ENCODE measurements around the gene ATP5F1E.

The ATP5F1E gene

DNA sequence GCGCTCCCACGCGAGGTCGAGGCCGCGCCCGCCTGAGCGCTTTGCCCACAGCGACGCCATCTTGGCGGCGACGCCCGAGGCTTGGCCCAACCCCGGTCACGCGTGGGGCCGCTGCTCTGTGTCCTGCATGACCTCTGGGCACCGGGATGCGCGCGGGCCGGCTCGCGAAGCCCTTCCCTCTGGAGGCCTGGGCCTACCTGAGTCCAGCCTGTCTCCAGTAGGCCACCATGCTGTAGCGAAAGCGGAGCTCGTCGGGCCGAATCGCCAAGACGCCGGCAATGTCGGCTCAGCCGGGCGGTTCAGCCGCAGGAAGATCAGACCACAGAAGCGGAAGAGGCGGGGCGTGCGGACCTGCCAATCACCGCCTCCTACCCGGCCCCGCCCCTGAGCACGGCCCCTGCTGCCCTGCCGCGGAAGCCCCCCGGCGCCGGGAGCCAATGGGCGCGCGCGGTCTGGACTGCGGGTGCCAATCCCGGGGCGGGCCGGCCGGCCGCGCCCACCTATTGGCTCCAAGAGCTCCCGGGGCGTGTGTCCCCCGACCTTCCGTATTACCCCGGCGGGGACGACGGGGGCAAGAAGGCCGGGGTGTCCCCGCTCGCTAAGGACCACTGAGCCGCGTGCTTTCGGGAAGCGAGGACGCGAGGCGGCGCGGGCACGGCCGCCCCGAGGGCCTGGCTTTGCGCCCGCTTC is at the start of gene ATP5F1E:
TSS of gene ATP5F1E (minus strand) at position 313 of the 690 bp plus-strand sequence. CDS start at position 229, 84 bp downstream.
- DNase-seq (ENCODE audit: low read depth, low spot score): peak; percentile 93

GRCh38 chr20:59081036-59081435 is 48.9 kb upstream of the ATP5F1E start:
- no peak for DNase-seq (ENCODE audit: low read depth, low spot score)

DNA sequence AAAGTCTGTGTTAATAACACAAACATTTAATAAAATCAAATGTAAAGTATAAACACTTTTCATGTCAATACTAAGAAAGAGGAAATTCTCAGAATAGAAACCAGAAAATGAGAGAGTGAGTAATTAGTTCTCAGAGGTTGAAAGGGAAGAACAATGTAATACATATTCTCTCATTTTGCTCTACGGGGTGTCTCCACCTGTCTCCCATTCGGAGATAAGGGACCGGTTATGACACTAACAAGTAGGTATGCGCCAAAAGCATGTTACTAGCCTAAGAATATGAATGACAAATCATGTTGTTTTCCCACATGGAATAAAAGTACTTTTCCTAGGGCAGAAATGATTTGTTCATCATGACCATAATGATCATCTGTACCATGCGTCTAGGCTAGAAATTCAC is 46.1 kb upstream of the ATP5F1E start:
- no peak for DNase-seq (ENCODE audit: low read depth, low spot score)

GRCh38 chr20:59077705-59078104 is 45.6 kb upstream of the ATP5F1E start:
- DNase-seq (ENCODE audit: low read depth, low spot score): no peak

- no peak for DNase-seq (ENCODE audit: low read depth, low spot score)
These were observed 43.9 kb upstream of the ATP5F1E start for GRCh38 chr20:59075934-59076508.

DNA sequence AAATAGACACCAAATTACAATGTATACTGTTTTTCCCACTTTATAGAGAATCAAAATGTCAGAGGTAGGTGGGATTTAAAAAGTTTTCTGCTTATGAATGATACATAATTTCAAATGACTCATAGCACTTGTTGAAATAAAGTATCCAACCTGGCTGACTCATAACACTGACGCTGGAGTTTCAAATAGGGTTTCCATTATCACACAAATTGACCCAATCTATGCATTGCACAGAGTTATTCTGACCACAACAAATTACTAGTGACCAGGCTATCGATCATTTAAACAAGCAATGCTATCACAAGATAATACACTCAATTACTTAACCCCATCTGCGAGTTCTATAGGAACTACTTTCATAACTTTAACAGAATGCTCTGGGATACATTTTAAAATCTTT is 42.3 kb upstream of the ATP5F1E start:
- DNase-seq (ENCODE audit: low read depth, low spot score): no peak

- no peak for DNase-seq (ENCODE audit: low read depth, low spot score)
These were observed 41.4 kb upstream of the ATP5F1E start for GRCh38 chr20:59073582-59073981.

DNA sequence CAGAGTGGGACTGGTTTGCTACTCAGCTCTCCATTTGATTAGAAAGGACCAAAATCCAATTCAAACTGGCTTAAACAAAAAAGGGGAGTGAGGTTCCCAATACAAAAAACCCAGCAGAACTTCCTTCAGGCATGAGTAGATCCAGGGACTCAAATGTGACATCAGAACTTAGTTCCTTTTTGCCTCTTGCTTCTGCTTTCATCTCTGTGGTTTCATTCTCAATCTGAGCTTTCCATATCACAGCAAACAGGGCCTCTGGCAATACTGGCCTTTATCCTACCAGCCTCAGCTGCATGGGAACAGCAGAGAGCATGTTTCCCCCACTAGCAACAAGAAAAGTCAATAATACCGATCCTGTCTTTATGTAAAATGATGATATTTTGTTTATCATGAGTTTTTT is 39.1 kb upstream of the ATP5F1E start:
- DNase-seq (ENCODE audit: low read depth, low spot score): no peak

- no peak for DNase-seq (ENCODE audit: low read depth, low spot score)
These were observed 36.9 kb upstream of the ATP5F1E start for GRCh38 chr20:59069026-59069425.

GRCh38 chr20:59068534-59068933 is 36.4 kb upstream of the ATP5F1E start:
- DNase-seq (ENCODE audit: low read depth, low spot score): no peak

GRCh38 chr20:59064214-59064722 is 32.1 kb upstream of the ATP5F1E start:
- no peak for DNase-seq (ENCODE audit: low read depth, low spot score)

DNA sequence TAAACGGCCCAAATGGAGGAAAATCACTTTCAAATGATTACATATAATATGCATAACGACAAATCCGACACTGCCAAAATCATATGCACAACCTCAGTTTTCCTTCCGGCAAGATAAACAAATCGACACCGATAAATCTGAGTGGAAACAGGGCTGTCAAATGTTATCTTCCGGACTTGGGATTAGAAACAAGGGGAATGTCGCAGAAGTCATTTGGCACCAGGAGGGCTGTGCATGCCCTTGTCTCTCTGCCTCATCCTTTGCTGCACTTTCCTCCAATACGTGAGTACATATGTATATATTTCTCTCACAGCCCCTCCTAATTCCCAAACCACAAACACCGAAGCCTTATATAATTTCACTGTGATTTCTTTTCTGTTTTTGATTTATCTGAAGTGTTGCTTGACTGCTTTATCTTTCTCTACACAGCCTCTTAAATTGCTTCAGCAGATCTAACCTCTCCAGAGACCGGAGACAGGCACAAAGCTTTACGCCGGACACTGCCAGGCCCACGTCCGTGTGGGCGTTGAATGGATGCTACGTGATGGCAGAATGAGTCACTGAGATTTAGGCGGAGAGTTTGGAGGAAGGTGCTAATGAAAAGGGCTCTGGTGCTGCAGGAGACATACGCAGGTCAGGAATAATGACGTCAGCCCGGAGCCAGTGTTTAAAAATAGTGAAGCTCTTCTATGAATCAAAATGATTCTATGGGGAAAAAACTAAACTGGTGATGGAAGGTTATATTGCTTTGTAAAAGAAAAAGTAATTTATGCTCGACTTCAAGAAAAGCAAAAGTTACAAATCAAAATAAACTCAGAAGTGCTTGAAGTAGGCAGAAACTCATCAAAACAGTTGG is 31.5 kb upstream of the ATP5F1E start:
- no peak for DNase-seq (ENCODE audit: low read depth, low spot score)

DNA sequence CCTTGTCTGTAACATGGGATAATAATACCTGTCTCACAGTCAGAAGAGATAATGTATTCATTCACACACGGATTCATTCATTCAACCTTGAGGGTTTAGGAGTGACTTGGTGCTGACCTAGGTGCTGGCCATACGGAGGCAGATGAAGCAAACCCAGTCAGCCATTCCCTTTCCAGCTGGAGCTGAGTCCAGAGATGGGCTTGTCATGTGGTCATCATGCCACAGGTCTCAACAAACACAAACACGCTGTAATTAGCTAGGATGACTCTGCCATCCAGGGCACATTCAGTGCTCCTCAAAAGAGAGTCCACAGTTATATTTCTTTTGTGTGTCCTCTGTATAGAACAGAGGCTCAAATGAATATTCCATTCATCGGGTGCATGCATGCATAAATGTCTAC is 29.9 kb upstream of the ATP5F1E start:
- no peak for DNase-seq (ENCODE audit: low read depth, low spot score)

- no peak for DNase-seq (ENCODE audit: low read depth, low spot score)
These were observed 23.2 kb upstream of the ATP5F1E start for GRCh38 chr20:59055302-59055701.

DNA sequence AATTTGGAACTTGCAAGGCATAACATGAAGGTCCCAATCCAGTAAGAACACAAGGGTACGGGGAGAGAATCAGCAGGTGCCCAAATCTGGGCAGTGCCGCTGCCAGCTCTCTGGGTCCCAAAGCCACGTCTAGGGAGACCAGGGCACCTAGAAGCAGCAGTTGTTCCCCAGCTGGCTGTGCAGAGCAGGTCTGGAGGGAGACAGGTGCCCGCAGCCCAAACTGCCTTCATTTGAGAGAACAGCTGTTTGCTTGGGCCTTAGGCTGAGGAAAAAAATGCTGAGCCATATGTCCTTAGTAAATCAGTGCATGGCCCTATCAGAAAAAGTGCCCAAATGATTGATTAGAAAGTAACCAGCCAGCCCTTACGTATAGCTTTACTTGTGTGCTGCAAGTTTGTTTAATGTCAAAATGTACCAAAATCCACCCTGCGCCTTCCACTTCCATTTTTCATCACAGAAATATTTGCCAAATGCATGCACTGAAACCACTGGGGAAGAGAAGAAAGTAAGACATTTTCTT is 19.6 kb upstream of the ATP5F1E start:
- no peak for DNase-seq (ENCODE audit: low read depth, low spot score)

DNA sequence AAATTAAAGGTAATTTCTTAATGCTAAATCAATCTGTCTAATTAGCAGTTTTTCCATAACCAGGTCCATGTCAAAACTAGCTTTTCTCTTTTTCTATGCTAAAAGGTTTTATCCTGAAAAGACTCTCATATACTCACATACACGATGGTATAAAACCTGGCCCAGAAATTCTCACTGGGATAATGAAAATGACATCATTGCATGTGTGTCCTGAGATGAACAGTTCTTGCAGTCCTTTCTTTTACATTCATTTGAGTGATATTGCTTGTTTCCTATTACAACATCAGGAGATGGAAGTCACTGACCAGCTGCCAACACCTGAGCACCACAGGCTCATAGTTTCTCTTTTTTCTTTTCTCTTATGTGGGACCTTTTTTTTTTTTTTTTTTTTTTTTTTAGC is 18.3 kb upstream of the ATP5F1E start:
- DNase-seq (ENCODE audit: low read depth, low spot score): no peak

DNA sequence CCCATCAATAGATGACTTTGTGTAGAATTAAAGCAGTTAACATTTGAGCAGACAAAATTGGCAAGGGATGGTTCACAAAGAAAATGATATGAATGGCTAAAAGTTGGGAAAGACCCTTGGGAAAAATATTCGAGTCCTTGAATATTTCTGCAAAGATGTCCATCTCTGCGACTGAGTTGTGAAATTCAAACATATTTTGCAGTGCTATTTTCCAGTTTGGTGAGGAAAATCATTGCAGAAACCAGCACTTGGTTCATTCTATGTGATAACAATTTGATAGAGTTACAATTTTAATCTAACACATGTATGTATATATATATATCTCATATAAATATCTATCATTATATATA is 16.5 kb upstream of the ATP5F1E start:
- no peak for DNase-seq (ENCODE audit: low read depth, low spot score)

DNA sequence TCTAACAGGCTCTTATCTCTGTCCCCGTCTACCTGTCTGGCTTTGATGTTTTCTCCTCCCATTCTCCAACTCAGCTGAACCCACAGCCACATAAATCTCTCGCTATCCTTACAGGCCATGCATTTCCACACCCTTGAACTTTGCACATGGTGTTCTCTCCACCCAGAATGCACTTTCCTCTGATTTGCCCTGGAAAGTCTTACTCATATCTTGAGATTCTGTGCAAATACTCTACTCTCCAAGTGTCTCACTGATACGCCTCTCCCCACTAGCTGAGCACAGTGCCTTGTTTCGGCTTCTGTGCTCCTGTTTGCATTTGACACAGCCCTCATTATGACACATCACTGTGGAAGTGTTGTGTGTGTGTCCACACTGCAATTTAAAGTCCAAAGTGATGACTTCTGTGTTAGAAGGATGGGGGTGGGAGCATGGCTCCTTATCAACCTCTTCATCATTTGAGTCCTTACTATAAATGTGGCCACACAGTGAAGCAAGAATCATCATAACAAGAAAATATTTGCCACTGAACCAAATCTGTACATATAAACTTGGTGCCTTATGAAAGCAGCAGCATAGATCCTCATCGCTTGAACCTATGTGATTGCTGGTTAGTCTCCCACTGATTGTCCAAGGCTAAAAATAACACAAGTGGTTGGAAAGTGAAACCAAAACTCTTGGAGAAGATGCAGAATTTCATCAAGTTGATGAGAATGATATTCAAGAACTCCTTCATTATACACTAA is 16.0 kb upstream of the ATP5F1E start:
- DNase-seq (ENCODE audit: low read depth, low spot score): no peak

GRCh38 chr20:59046862-59047261 is 14.7 kb upstream of the ATP5F1E start:
- DNase-seq (ENCODE audit: low read depth, low spot score): no peak

- no peak for DNase-seq (ENCODE audit: low read depth, low spot score)
These were observed 12.7 kb upstream of the ATP5F1E start for GRCh38 chr20:59044796-59045195.

DNA sequence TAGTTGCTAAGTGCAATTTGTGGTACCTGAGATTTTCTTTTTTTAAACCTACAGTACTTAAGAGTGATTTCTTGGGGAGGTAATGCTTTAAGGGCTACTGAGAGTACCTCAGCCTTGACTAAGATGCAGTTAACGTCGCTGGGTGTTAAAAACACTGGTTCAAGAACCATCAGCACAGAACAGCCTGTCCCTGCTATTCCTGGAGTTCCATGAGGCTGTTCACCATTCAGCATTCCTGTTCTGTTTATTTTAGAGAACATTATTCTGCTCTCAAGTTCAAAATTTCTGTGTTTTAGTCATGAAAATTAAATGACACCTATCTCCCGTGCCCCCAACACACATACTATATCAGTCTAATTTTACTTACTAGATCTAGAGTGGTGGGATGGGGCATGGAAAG is 12.2 kb upstream of the ATP5F1E start:
- DNase-seq (ENCODE audit: low read depth, low spot score): no peak

DNA sequence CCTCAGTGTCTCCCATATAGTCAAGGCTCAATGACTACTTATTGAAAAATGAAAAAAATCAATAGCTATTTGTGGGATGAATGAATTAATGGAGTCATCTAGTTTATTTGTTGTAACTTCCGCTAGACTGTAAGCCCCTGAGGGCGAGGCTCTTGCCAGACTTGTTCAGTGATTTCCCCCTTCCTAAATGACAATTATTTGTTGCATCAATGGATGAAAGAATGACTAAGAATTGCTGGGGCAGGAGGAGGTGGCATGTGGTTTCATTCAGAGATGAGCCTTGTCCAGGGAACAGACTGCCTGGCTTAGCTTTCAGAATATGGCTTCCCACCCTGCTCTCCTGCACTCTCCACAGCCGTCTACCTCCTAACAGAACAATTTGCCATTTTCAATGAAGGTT is 11.6 kb upstream of the ATP5F1E start:
- no peak for DNase-seq (ENCODE audit: low read depth, low spot score)
